Liver (tissue), 9 donors: Measurements from ENCODE around the gene LPP. TPM values are rescaled to one million over a fixed set of nuclear protein-coding genes. Genes with fewer than 3 reads are reported as not detected.
A peak's percentile ranks its signal among the peaks of the same experiment; 100 is the strongest.

Experiments used
- DNase-seq: peaks from one replicate; pipeline ENCODE4 v3.0.0-alpha.2; 2017; ENCODE audit warnings: low spot score
- H3K27ac ChIP-seq, 2 donors: one replicate each; pipeline ENCODE4 v1.7.0; 2013; ENCODE audit warnings: inconsistent platforms in 2 of 2, low read length in 2 of 2, control low read depth in 1 of 2, low read depth in 1 of 2, mild to moderate bottlenecking in 1 of 2
- H3K27me3 ChIP-seq, 4 donors: one replicate each; pipeline versions ENCODE4 v1.6.1 to v1.7.0; 2013; ENCODE audit warnings: low read length in 3 of 4, inconsistent platforms in 1 of 4, mild to moderate bottlenecking in 1 of 4, moderate library complexity in 1 of 4; ENCODE audit not compliant: control insufficient read depth in 4 of 4, insufficient read depth in 4 of 4
- H3K36me3 ChIP-seq, 4 donors: one replicate each; pipeline versions ENCODE4 v1.6.1 to v1.7.0; 2013; ENCODE audit warnings: low read length in 3 of 4, mild to moderate bottlenecking in 3 of 4, low read depth in 1 of 4, moderate library complexity in 1 of 4; ENCODE audit not compliant: control insufficient read depth in 4 of 4, insufficient read depth in 3 of 4
- H3K4me1 ChIP-seq, 4 donors: one replicate each; pipeline versions ENCODE4 v1.6.1 to v1.7.0; 2013; ENCODE audit warnings: low read length in 3 of 4, mild to moderate bottlenecking in 3 of 4, moderate library complexity in 1 of 4; ENCODE audit not compliant: control insufficient read depth in 4 of 4, insufficient read depth in 4 of 4
- H3K4me3 ChIP-seq, 3 donors: one replicate each; pipeline versions ENCODE4 v1.6.1 to v1.7.0; 2013; ENCODE audit warnings: low read length in 3 of 3, control low read depth in 1 of 3, low read depth in 1 of 3, mild to moderate bottlenecking in 1 of 3
- H3K9ac ChIP-seq, 2 donors: one replicate each; pipeline ENCODE4 v1.7.0; 2013; ENCODE audit warnings: low read length in 2 of 2, mild to moderate bottlenecking in 2 of 2, moderate library complexity in 2 of 2, control low read depth in 1 of 2, low read depth in 1 of 2
- H3K9me3 ChIP-seq, 4 donors: one replicate each; pipeline versions ENCODE4 v1.6.1 to v1.7.0; 2013; ENCODE audit warnings: low read length in 3 of 4; ENCODE audit not compliant: control insufficient read depth in 4 of 4
- ATF3 ChIP-seq: IDR thresholded peaks from 2 replicates; pipeline ENCODE4 v1.6.1; 2016; ENCODE audit warnings: antibody characterized with exemption
- EGR1 ChIP-seq, 2 donors: IDR thresholded peaks; 2 replicates each; pipeline ENCODE4 v1.6.1; 2016 to 2018; ENCODE audit warnings: antibody characterized with exemption in 2 of 2, low read depth in 2 of 2
- FOXA1 ChIP-seq: IDR thresholded peaks from 2 replicates; pipeline ENCODE4 v1.6.1; 2016; ENCODE audit warnings: antibody characterized with exemption
- FOXA2 ChIP-seq: IDR thresholded peaks from 2 replicates; pipeline ENCODE4 v1.6.1; 2016; ENCODE audit warnings: antibody characterized with exemption
- HNF4A ChIP-seq, 2 donors: conservative IDR thresholded peaks; 2 replicates each; pipeline ENCODE4 v1.6.1; 2016; ENCODE audit warnings: antibody characterized with exemption in 2 of 2, mild to moderate bottlenecking in 2 of 2
- RAD21 ChIP-seq, 2 donors: IDR thresholded peaks; 2 replicates each; pipeline ENCODE4 v1.6.1; 2016; ENCODE audit warnings: antibody characterized with exemption in 2 of 2, mild to moderate bottlenecking in 2 of 2
- REST ChIP-seq: IDR thresholded peaks from 2 replicates; pipeline ENCODE4 v1.6.1; 2016; ENCODE audit warnings: antibody characterized with exemption, mild to moderate bottlenecking
- RXRA ChIP-seq, 2 donors: IDR thresholded peaks; 2 replicates each; pipeline ENCODE4 v1.6.1; 2017 to 2018; ENCODE audit warnings: antibody characterized with exemption in 2 of 2, mild to moderate bottlenecking in 1 of 2
- TAF1 ChIP-seq: conservative IDR thresholded peaks from 2 replicates; pipeline ENCODE4 v1.6.1; 2016; ENCODE audit warnings: antibody characterized with exemption, mild to moderate bottlenecking
- WGBS: extraction: QIAGEN DNeasy Blood & Tissue Kit; methylation state at CpG from one replicate; pipeline ENCODE4 v1.1.7; 2013; 5-methylcytosine and 5-hydroxymethylcytosine counted together
- polyA plus RNA-seq, 2 donors: library from polyadenylated mRNA; stranded (reverse) in 1 of 2; unstranded in 1 of 2; fragments of 200-250 nt in 1 of 2; fragments of >200 nt in 1 of 2; fragmentation: Nextera tagmentation in 1 of 2; extraction: Ambion mirVana in 1 of 2; gene quantifications; one replicate each; pipeline versions ENCODE4 v1.2.1 to v1.2.3, GENCODE V29; 2013 to 2015
- total RNA-seq, 2 donors: library from RNA; depleted of rRNA; stranded (reverse); fragments of >200 nt; gene quantifications; one replicate each; pipeline ENCODE4 v1.2.3, GENCODE V29; 2014
- TF ChIP-seq, protein P1 (sequence below): IDR thresholded peaks from 2 replicates; pipeline ENCODE4 v1.6.1; 2016; ENCODE audit warnings: antibody characterized with exemption
- donor health status: healthy.
- donor health status: healthy.
- donor health status: healthy.
- donor health status: healthy.
- donor health status: healthy.

The LPP gene
- total and polyA plus RNA-seq, 4 donors, result 3.3 to 53.7 (median 28.2) TPM

- 91% methylated on average over 8 of the region's 8 CpGs for WGBS
- H3K9ac ChIP-seq, result no peak overlapping the region
These were observed 298.3 kb downstream of the LPP start for GRCh38 chr3:188452158-188452772.

GRCh38 chr3:188453431-188454384, 299.8 kb downstream of the LPP start:
- H3K36me3 ChIP-seq, result no peaks in the 10 kb centered on the region
- WGBS, result 96% methylated on average over 6 of the region's 6 CpGs
- TF ChIP-seq FOXA1 (no peak), EGR1 (IDR thresholded peaks at IDR 0.05; ENCODE audit: low read depth in 2 of 2) (no peak), ATF3 (no peak)
- H3K27ac ChIP-seq, result no peak overlapping the region
- DNase-seq, result no peak
- H3K27me3 ChIP-seq, result no peaks in the 10 kb centered on the region
- no peaks in the 10 kb centered on the region for H3K9me3 ChIP-seq
- no peak overlapping the region for H3K9ac ChIP-seq
- H3K4me3 ChIP-seq, result no peak overlapping the region
- H3K4me1 ChIP-seq, result no peaks in the 10 kb centered on the region

More at GRCh38 chr3:188452158-188452772, 298.3 kb downstream of the LPP start:
- no peaks in the 10 kb centered on the region for H3K36me3 ChIP-seq
- TF ChIP-seq RXRA (IDR thresholded peaks at IDR 0.05) (no peak), REST (peak; percentile 56)
- H3K4me1 ChIP-seq, result no peaks in the 10 kb centered on the region
- no peaks in the 10 kb centered on the region for H3K9me3 ChIP-seq
- H3K4me3 ChIP-seq, result no peak overlapping the region
- H3K27ac ChIP-seq, result no peak overlapping the region
- no peaks in the 10 kb centered on the region for H3K27me3 ChIP-seq
- no peak for DNase-seq

- no peak overlapping the region for H3K27ac ChIP-seq
- no peak for TF ChIP-seq RXRA (IDR thresholded peaks at IDR 0.05)
- no peak for TF ChIP-seq RAD21 (IDR thresholded peaks at IDR 0.05)
- no peak for TF ChIP-seq EGR1 (IDR thresholded peaks at IDR 0.05; ENCODE audit: low read depth in 2 of 2)
- TF ChIP-seq, protein P1, sequence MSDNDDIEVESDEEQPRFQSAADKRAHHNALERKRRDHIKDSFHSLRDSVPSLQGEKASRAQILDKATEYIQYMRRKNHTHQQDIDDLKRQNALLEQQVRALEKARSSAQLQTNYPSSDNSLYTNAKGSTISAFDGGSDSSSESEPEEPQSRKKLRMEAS, result no peak
- TF ChIP-seq TAF1, result no peak
- no peak for TF ChIP-seq FOXA1
- no peak for TF ChIP-seq FOXA2
- no peak for TF ChIP-seq HNF4A (conservative IDR thresholded peaks at IDR 0.05)
- H3K9me3 ChIP-seq, result no peaks in the 10 kb centered on the region
- no peak overlapping the region for H3K4me3 ChIP-seq
- no peaks in the 10 kb centered on the region for H3K4me1 ChIP-seq
- no peaks in the 10 kb centered on the region for H3K36me3 ChIP-seq
- no peak for DNase-seq
- H3K9ac ChIP-seq, result no peak overlapping the region
- WGBS, result 92% methylated on average over 4 of the region's 4 CpGs
- no peaks in the 10 kb centered on the region for H3K27me3 ChIP-seq
These were observed 301.8 kb downstream of the LPP start for GRCh38 chr3:188455748-188456147.
